NCI-H2227 (cell line): ENCODE results near the gene GSKIP.

ENCODE experiments used
- DNase-seq: peaks from one replicate; lab custom pipeline; 2025; ENCODE audit not compliant: unreplicated experiment; lab: John Stamatoyannopoulos, UW

The GSKIP gene

GRCh38 chr14:96376093-96376492 is 12.8 kb downstream of the GSKIP start:
- no peak for DNase-seq

DNA sequence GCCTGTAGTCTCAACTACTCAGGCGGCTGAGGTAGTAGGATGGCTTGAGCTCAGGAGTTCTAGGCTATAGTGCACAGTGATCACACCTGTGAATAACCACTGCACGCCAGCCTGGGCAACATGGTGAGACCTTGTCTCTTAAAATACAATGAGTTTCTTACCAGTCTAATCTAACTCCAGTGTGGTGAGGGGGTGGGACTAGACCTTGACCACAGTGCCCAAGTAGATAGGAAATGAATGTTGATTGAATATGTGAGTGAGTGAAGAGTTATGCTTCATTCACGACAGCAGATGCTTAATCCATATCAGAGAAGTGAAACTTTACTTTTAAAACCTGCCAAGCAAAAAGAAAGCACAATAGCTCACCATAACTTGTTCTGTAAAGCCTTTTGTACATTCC is 17.4 kb downstream of the GSKIP start:
- no peak for DNase-seq

DNA sequence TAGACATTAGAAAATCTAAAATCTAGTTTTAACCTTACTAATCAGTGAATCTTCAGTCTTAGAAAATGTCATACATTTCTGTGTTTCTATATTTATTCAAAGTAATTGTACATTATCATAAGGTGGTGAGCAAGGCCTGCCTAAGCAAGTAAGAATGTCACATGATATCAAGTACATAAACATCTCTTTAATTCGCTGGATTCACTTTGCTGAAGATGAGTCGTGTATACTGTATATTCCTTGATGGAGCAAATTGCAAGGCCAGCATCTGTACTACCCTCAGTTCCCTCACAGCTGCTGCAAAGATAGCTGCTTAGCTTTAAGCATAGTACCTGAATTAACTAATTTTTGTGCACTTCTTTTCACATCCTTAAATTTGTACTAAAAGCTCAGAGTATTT is 20.1 kb downstream of the GSKIP start:
- no peak for DNase-seq

- no peak for DNase-seq
These were observed 20.7 kb downstream of the GSKIP start for GRCh38 chr14:96384053-96384452.

GRCh38 chr14:96384740-96385139 is 21.4 kb downstream of the GSKIP start:
- no peak for DNase-seq

GRCh38 chr14:96385385-96385784 is 22.1 kb downstream of the GSKIP start:
- DNase-seq: no peak

GRCh38 chr14:96390965-96391292 is 27.6 kb downstream of the GSKIP start:
- DNase-seq: no peak

GRCh38 chr14:96391293-96392118 is 28.2 kb downstream of the GSKIP start:
- peak; percentile 96 for DNase-seq

GRCh38 chr14:96393071-96393691 is 29.9 kb downstream of the GSKIP start:
- DNase-seq: no peak

GRCh38 chr14:96394047-96394815 is 30.9 kb downstream of the GSKIP start:
- DNase-seq: no peak

GRCh38 chr14:96398432-96398831 is 35.1 kb downstream of the GSKIP start:
- no peak for DNase-seq

DNA sequence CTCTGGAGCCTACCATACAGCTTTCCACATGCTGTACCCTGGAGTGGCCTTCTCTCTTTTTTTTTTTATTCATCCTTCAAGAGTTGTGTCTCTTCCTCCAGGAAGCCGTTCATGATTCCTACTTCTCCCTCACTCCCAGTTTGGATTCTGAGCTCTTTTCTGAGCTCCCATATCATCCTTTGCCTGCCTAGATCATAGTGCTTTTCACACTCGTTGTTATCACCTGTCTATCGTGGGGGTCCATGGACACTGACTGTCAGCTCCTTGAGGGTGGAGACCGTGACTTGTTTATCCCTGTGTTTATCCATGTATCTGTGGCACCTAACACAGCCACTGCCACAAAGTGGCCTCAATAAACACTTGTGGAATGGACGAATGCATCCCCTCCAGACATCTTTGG is 35.6 kb downstream of the GSKIP start:
- DNase-seq: no peak

- DNase-seq: no peak
These were observed 36.1 kb downstream of the GSKIP start for GRCh38 chr14:96399405-96399804.

GRCh38 chr14:96400495-96400894 is 37.2 kb downstream of the GSKIP start:
- DNase-seq: no peak

- no peak for DNase-seq
These were observed 40.1 kb downstream of the GSKIP start for GRCh38 chr14:96403409-96403808.

DNA sequence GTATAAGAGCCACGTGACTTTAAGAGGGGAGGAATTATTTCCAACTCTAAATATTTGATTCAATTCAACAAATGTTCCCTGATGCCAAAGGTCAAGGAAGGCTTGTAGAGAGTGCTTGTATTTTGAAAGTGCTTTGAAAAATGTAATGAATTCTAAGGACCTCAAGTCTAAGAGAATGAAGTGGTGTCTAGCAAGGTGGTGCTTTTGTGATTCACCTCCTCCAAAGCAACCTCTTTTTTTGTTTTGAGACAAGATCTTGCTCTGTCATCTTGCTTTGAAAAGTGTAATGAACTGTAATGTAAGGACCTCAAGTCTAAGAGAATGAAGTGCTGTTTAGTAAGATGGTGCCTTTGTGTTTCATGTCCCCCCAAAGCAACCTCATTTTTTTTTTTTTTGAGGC is 42.4 kb downstream of the GSKIP start:
- no peak for DNase-seq

DNA sequence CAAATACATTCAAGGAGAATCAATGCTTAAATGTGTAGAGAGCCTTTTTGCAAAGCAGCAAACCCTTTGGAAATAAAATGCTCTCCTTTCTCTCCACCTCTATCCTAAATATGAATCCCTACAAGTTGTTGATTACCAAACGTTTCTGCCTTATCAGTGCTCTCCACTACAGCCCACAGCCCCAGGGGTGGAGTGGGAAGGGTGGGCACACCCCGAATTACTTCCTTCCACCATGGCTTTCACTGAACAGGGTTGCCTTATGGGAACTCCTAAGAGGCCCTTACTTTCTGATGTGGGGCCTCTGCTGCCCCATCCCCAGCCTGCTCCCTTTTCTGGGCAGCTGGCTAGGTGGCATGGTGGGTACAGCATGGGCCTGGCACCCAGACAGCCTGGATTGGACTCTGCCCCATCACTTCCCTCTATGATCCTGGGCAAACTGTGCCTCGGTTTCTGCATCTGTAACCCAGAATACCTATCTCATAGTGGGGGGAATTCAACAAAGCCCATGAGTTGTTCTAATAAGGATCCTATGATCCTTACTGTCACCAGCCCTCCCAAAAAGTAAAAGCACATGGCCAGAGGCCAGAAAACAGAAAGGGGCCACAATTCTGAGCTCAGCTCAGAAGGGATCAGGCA is 44.7 kb downstream of the GSKIP start:
- DNase-seq: no peak

GRCh38 chr14:96408608-96409007 is 45.3 kb downstream of the GSKIP start:
- DNase-seq: no peak

DNA sequence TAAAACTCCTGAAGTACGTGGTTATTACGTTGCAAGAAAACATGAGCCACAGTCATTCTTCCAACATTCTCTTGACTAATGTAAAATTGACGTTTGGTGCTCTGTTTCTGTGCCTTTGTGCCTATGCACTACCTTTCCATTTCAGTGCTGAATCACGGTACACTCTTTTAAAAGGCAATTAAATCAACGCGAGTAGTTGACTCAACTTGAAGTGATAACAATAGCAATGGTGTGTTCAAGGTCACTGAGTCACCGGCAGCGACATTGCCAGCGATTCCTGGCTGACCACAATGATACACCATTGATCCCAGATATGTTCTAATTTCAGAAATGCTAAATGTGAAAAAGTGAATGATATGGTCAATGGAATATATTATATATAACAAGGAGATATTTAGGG is 46.4 kb downstream of the GSKIP start:
- DNase-seq: no peak

DNA sequence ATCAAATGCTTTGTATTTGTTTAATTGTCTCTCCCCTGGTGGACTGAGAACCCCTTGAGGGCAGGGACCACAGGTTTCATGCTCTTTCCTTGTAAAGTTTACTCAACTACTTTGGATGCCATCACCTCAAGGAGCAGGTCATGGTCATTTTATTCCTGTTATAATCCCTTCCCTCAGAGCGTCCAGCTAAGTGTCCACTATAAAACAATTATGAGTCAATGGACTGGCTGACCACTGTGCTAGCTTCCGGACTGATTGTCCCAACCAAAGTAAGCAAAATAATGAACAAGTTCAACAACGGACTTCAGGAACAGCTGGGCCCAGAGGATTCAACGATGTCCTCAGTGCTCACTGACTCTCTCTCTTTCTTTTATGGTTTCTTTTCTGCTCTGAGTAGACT is 46.8 kb downstream of the GSKIP start:
- DNase-seq: no peak

DNA sequence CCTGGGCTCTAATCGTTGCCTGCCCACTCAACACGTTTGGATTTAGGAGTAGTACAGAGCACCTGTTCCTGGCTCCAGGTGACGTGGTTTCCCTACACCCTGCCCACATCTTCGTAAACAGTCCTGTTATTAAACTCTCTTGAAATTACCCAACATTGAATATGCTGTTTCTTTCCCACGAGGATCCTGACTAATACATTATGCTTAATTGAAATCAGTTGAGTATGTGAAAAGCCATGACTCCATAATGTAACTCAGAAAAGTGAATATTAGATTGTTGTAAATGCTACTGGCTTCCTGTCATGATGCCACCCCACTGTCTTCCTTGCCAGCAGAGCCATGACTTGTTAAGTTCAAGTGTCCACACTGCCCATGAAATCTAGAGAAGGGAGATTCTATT is 50.2 kb downstream of the GSKIP start:
- DNase-seq: no peak

DNA sequence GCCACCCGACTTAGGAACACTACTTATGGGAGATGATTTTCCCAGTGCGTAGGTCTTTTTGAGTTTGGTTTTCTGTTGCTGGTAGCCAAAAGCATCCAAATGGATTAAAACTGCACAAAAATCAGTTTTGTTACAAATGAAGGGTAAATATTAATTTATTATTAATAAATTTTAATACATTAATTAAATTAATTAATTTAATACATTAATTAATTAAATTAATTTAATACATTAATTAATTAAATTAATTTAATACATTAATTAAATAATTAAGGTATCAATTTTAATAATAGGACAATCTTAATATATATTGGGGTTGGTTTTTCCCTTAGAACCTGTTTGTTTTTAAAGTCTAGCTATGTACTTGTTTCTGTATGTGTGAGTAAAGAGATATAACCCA is 52.2 kb downstream of the GSKIP start:
- DNase-seq: no peak
